SK-N-SH (cell line): ENCODE measurements around the gene SMARCA2. TPM values are rescaled to one million over a fixed set of nuclear protein-coding genes. Genes with fewer than 3 reads are reported as not detected.

ENCODE experiments used
- CTCF ChIA-PET: fragments of 300-600, 350-600 bp; formaldehyde crosslinking; extraction: SDS; loops from one replicate; lab custom pipeline; 2021; lab: Yijun Ruan, JAX
- POLR2A ChIA-PET: fragments of 350-600 bp; sonication (Branson Sonifier 250); formaldehyde crosslinking; extraction: SDS; loops from one replicate; lab custom pipeline; 2020; ENCODE audit warnings: antibody characterized with exemption, inconsistent platforms; lab: Yijun Ruan, JAX
- DNase-seq: peaks from one replicate; pipeline ENCODE4 v3.0.0; 2012
- H2AFZ ChIP-seq: fragments of 200-600 bp; sonication (generic); 2 replicates; pipeline ENCODE4 v1.8.1; 2016; ENCODE audit warnings: antibody characterized with exemption, mild to moderate bottlenecking, low read depth
- H3F3A ChIP-seq: fragments of 200-600 bp; sonication (generic); replicated peaks from 2 replicates; pipeline ENCODE3; 2016; ENCODE audit warnings: antibody characterized with exemption, mild to moderate bottlenecking; ENCODE audit not compliant: insufficient read depth
- H3K27ac ChIP-seq, 2 experiments: fragments of 200-500 bp in 1 of 2; fragments of 200-600 bp in 1 of 2; sonication (Bioruptor generic) in 1 of 2; sonication (generic), shearing (Covaris generic) in 1 of 2; 2 replicates each; pipeline versions ENCODE4 v1.5.1 to v1.6.1; 2014 to 2016; ENCODE audit warnings: low read depth in 2 of 2, inconsistent platforms in 1 of 2, low read length in 1 of 2, mild to moderate bottlenecking in 1 of 2, mixed read lengths in 1 of 2
- H3K27me3 ChIP-seq: fragments of 200-600 bp; sonication (generic), shearing (Covaris generic); 2 replicates; pipeline ENCODE4 v1.6.1; 2016; ENCODE audit warnings: mixed run types; ENCODE audit not compliant: insufficient read depth
- H3K36me3 ChIP-seq, 2 experiments: fragments of 200-500 bp in 1 of 2; fragments of 200-600 bp in 1 of 2; sonication (Bioruptor generic) in 1 of 2; sonication (generic) in 1 of 2; replicated peaks in 1 of 2; 2 replicates each; pipeline versions ENCODE3 to v1.5.1; 2014 to 2016; ENCODE audit warnings: low read length in 1 of 2, mild to moderate bottlenecking in 1 of 2; ENCODE audit not compliant: insufficient read depth in 2 of 2, control insufficient read depth in 1 of 2
- H3K4me1 ChIP-seq, 2 experiments: fragments of 200-500 bp in 1 of 2; fragments of 200-600 bp in 1 of 2; sonication (Bioruptor generic) in 1 of 2; sonication (generic), shearing (Covaris generic) in 1 of 2; 2 replicates each; pipeline versions ENCODE4 v1.5.1 to v1.6.1; 2014 to 2016; ENCODE audit warnings: low read depth in 1 of 2, low read length in 1 of 2, mixed run types in 1 of 2; ENCODE audit not compliant: insufficient read depth in 2 of 2, control insufficient read depth in 1 of 2
- H3K4me2 ChIP-seq: fragments of 200-600 bp; sonication (generic), shearing (Covaris generic); 2 replicates; pipeline ENCODE4 v1.6.1; 2017; ENCODE audit warnings: mixed run types
- H3K4me3 ChIP-seq, 2 experiments: fragments of 200-500 bp in 1 of 2; fragments of 200-600 bp in 1 of 2; sonication (Bioruptor generic) in 1 of 2; sonication (generic), shearing (Covaris generic) in 1 of 2; 2 replicates each; pipeline versions ENCODE4 v1.5.1 to v1.8.1; 2014 to 2016; ENCODE audit warnings: low read depth in 2 of 2, inconsistent platforms in 1 of 2, low read length in 1 of 2, mild to moderate bottlenecking in 1 of 2, mixed read lengths in 1 of 2, moderate library complexity in 1 of 2
- H3K79me2 ChIP-seq: fragments of 200-600 bp; sonication (generic); 2 replicates; pipeline ENCODE4 v1.8.1; 2017; ENCODE audit warnings: mild to moderate bottlenecking; ENCODE audit not compliant: insufficient read depth
- H3K9ac ChIP-seq: fragments of 200-600 bp; sonication (generic); 2 replicates; pipeline ENCODE4 v1.6.1; 2017; ENCODE audit warnings: mixed run types
- H3K9me2 ChIP-seq: fragments of 200-600 bp; sonication (generic); 2 replicates; pipeline ENCODE4 v1.6.1; 2017; ENCODE audit warnings: mixed run types
- H3K9me3 ChIP-seq: fragments of 200-600 bp; sonication (generic); 2 replicates; pipeline ENCODE4 v1.6.1; 2017; ENCODE audit warnings: mixed run types, mild to moderate bottlenecking, moderate library complexity
- H4K20me1 ChIP-seq: fragments of 200-600 bp; sonication (generic); 2 replicates; pipeline ENCODE4 v1.6.1; 2017; ENCODE audit warnings: mild to moderate bottlenecking, mixed run types; ENCODE audit not compliant: insufficient read depth
- ELF1 ChIP-seq: IDR thresholded peaks from 2 replicates; pipeline ENCODE4 v1.4.0; 2012
- EP300 ChIP-seq, 2 experiments: IDR thresholded peaks; 2 replicates each; pipeline versions ENCODE4 v1.4.0 to v1.6.1; 2012; ENCODE audit warnings: borderline replicate concordance in 1 of 2, low read depth in 1 of 2, low read length in 1 of 2
- EZH2phosphoT487 ChIP-seq: fragments of 200-600 bp; sonication (generic); IDR thresholded peaks from 2 replicates; pipeline ENCODE4 v1.6.1; 2017; ENCODE audit warnings: low read depth, mixed run types, mild to moderate bottlenecking, antibody characterized with exemption, moderate library complexity, borderline replicate concordance
- GABPA ChIP-seq: IDR thresholded peaks from 2 replicates; pipeline ENCODE4 v1.4.0; 2012; ENCODE audit warnings: low read depth, mild to moderate bottlenecking
- GATA2 ChIP-seq: sonication (generic); formaldehyde crosslinking; IDR thresholded peaks from 2 replicates; pipeline ENCODE4 v1.5.0; 2020; ENCODE audit warnings: mild to moderate bottlenecking, missing genetic modification reagents
- IRF3 ChIP-seq: fragments of 150-350 bp; IDR thresholded peaks from 2 replicates; pipeline ENCODE4 v1.6.1; 2016; ENCODE audit warnings: mild to moderate bottlenecking, low read depth, low read length
- JUND ChIP-seq: IDR thresholded peaks from 2 replicates; pipeline ENCODE4 v1.4.0; 2012
- MAX ChIP-seq: IDR thresholded peaks from 2 replicates; pipeline ENCODE4 v1.4.0; 2012; ENCODE audit warnings: low read depth
- NRF1 ChIP-seq: IDR thresholded peaks from 2 replicates; pipeline ENCODE4 v1.6.1; 2012; ENCODE audit warnings: low read depth, mild to moderate bottlenecking, low read length
- PBX3 ChIP-seq: IDR thresholded peaks from 2 replicates; pipeline ENCODE4; 2012
- RAD21 ChIP-seq: IDR thresholded peaks from 2 replicates; pipeline ENCODE4 v1.6.1; 2012; ENCODE audit warnings: mild to moderate bottlenecking, low read length
- RXRA ChIP-seq: IDR thresholded peaks from 2 replicates; pipeline ENCODE4 v1.4.0; 2012; ENCODE audit warnings: low read depth, mild to moderate bottlenecking, borderline replicate concordance
- SIN3A ChIP-seq: IDR thresholded peaks from 2 replicates; pipeline ENCODE4 v1.6.1; 2012; ENCODE audit warnings: low read depth, mild to moderate bottlenecking, low read length, moderate library complexity, borderline replicate concordance
- SMC3 ChIP-seq: IDR thresholded peaks from 2 replicates; pipeline ENCODE4 v1.6.1; 2012; ENCODE audit warnings: low read depth, low read length, improper control_type of control experiment
- TAF1 ChIP-seq: IDR thresholded peaks from 2 replicates; pipeline ENCODE4 v1.6.1; 2012; ENCODE audit warnings: low read depth, mild to moderate bottlenecking, low read length, moderate library complexity, borderline replicate concordance
- TCF12 ChIP-seq: IDR thresholded peaks from 2 replicates; pipeline ENCODE4 v1.4.0; 2012
- TEAD4 ChIP-seq: IDR thresholded peaks from 2 replicates; pipeline ENCODE4 v1.4.0; 2012; ENCODE audit warnings: mild to moderate bottlenecking, borderline replicate concordance; ENCODE audit not compliant: insufficient read depth
- ZBTB33 ChIP-seq: IDR thresholded peaks from 2 replicates; pipeline ENCODE4 v1.4.0; 2012; ENCODE audit warnings: low read depth, borderline replicate concordance
- WGBS: methylation state at CpG from one replicate; pipeline ENCODE4 v1.1.6; 2017; ENCODE audit warnings: low lambda C conversion rate; 5-methylcytosine and 5-hydroxymethylcytosine counted together
- polyA plus RNA-seq, 3 experiments: library from polyadenylated mRNA; depleted of rRNA; stranded (reverse); fragments of >200 nt; gene quantifications; 2 replicates each; pipeline ENCODE4 v1.2.3, GENCODE V29; 2012

Gene SMARCA2
- polyA plus RNA-seq, 1 of the 3 experiments (the other 2 are of a cell fraction): 17.4 TPM

DNA sequence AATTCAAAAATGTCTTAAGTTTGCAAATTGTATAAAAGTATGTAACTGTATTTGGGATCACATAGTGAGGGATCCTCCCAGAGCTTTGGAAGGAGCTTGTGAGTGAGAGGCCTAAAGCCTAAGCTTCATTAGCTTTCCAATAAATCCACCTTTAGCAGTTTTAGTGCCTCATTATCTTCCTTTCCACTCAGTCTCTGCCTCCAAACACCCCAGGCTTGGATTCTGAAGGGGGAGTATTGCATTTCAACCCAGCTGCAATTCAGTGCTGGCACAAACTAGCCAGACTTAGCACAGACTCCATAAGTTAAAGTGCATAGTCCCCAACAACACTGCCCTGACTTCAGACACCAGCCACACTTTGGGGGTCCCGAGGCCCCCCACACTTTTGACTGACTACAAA is 113.5 kb downstream of the SMARCA2 start:
- Histone ChIP-seq H3F3A (no peaks in the 10 kb centered on the region), H3K9me2 (no peaks in the 10 kb centered on the region), H3K27ac (no peak overlapping the region), H3K4me2 (no peak overlapping the region), H3K27me3 (no peaks in the 10 kb centered on the region), H4K20me1 (no peaks in the 10 kb centered on the region), H3K79me2 (no peaks in the 10 kb centered on the region), H3K9me3 (no peaks in the 10 kb centered on the region; the same call in 1 of the 2 replicates), H3K36me3 (peaks cover 0 to under 1% of the 10 kb centered on the region in 2 experiments), H3K9ac (no peak overlapping the region), H2AFZ (no peak overlapping the region), H3K4me3 (no peak overlapping the region), H3K4me1 (peaks cover 4 to 6% of the 10 kb centered on the region in 2 experiments; a peak in 3 of 4 replicates)
- ChIA-PET CTCF (interaction anchor here (1.2 kb wide), 1 partner anchor 731 kb away, joined by 3 read pairs; no protein-coding TSS in a partner anchor), POLR2A (no interaction called here)
- 67% methylated on average over 1 of the region's 1 CpG for WGBS
- TF ChIP-seq JUND: no peak
- no peak for TF ChIP-seq ELF1
- no peak for TF ChIP-seq SMC3
- no peak for TF ChIP-seq TCF12
- TF ChIP-seq RAD21: no peak
- no peak for TF ChIP-seq EP300 (IDR thresholded peaks at IDR 0.05; ENCODE audit: borderline replicate concordance in 1 of 2, low read depth in 1 of 2, low read length in 1 of 2)
- no peak for TF ChIP-seq GATA2 (CRISPR knock-in tag)
- no peak for TF ChIP-seq GABPA
- no peak for TF ChIP-seq SIN3A
- no peak for TF ChIP-seq ZBTB33
- TF ChIP-seq PBX3: no peak
- TF ChIP-seq MAX: no peak
- TF ChIP-seq IRF3: no peak
- no peak for TF ChIP-seq EZH2phosphoT487
- no peak for TF ChIP-seq TAF1
- TF ChIP-seq NRF1: no peak
- TF ChIP-seq TEAD4: no peak
- TF ChIP-seq RXRA: no peak
- DNase-seq: no peak
